A549 (cell line): ENCODE results near the gene TOR1B. TPM values are rescaled to one million over a fixed set of nuclear protein-coding genes. Genes with fewer than 3 reads are reported as not detected.
A peak's percentile ranks its signal among the peaks of the same experiment; 100 is the strongest.

ENCODE experiments used
- ATAC-seq, 2 experiments: fragments of 200-7000 bp in 1 of 2; fragments of >200 bp in 1 of 2; cut with Nextera tagmentation in 1 of 2; cut with Tn5 transposase in 1 of 2; 3 replicates each; pipeline versions ENCODE4 v1.8.0 to v1.9.1; 2018 to 2020; ENCODE audit warnings: mild to moderate bottlenecking in 1 of 2, moderate library complexity in 1 of 2
- CTCF ChIA-PET: fragments of 300-600 bp; sonication (Branson Sonifier 250); formaldehyde crosslinking; extraction: SDS; loops from one replicate; lab custom pipeline; 2021; ENCODE audit warnings: antibody characterized with exemption, inconsistent platforms; lab: Yijun Ruan, JAX
- POLR2A ChIA-PET: fragments of 350-600 bp; formaldehyde crosslinking; extraction: SDS; loops from one replicate; lab custom pipeline; 2021; ENCODE audit warnings: antibody characterized with exemption, inconsistent platforms; lab: Yijun Ruan, JAX
- DNase-seq, 2 experiments: peaks; one replicate each; pipeline versions ENCODE4 v3.0.0 to v3.0.0-alpha.2; 2011 to 2016; ENCODE audit warnings: low read depth in 1 of 2, low spot score in 1 of 2
- FAIRE-seq: peaks from 2 replicates; lab custom pipeline; 2011; peaks lifted over from hg19 to GRCh38; lab: Jason Lieb, UNC
- H3K27ac ChIP-seq, 2 experiments: fragments of >200 bp; sonication (Bioruptor Twin); formaldehyde crosslinking; 3 replicates each; pipeline ENCODE4 v1.5.1; 2016 to 2017
- H3K4me1 ChIP-seq: fragments of >200 bp; sonication (Bioruptor Twin); formaldehyde crosslinking; 3 replicates; pipeline ENCODE4 v1.6.1; 2016
- H3K4me2 ChIP-seq: fragments of >200 bp; sonication (Bioruptor Twin); formaldehyde crosslinking; 3 replicates; pipeline ENCODE4 v1.6.1; 2016
- H3K4me3 ChIP-seq: fragments of >200 bp; sonication (Bioruptor Twin); formaldehyde crosslinking; 3 replicates; pipeline ENCODE4 v1.5.1; 2016
- H3K9me3 ChIP-seq: fragments of >200 bp; sonication (Bioruptor Twin); formaldehyde crosslinking; 3 replicates; pipeline ENCODE4 v1.6.1; 2016
- CBX8 ChIP-seq: fragments of 200-600 bp; sonication (generic); IDR thresholded peaks from 2 replicates; pipeline ENCODE4 v1.6.1; 2016
- CHD2 ChIP-seq: fragments of 150-350 bp; IDR thresholded peaks from 2 replicates; pipeline ENCODE4 v1.6.1; 2014; ENCODE audit warnings: low read length; ENCODE audit not compliant: partially characterized antibody
- CHD4 ChIP-seq: fragments of 200-600 bp; sonication (generic); IDR thresholded peaks from 2 replicates; pipeline ENCODE4 v1.6.1; 2016; ENCODE audit warnings: antibody characterized with exemption, mild to moderate bottlenecking, borderline replicate concordance
- EP300 ChIP-seq, 2 experiments: fragments of >200 bp; sonication (Bioruptor Twin); formaldehyde crosslinking; IDR thresholded peaks; 2 replicates in 1 of 2; 3 replicates in 1 of 2; pipeline ENCODE4 v1.6.1; 2016 to 2017
- ESRRA ChIP-seq: fragments of 150-350 bp; IDR thresholded peaks from 2 replicates; pipeline ENCODE4 v1.6.1; 2014; ENCODE audit warnings: mild to moderate bottlenecking, low read length, borderline replicate concordance
- FOSB ChIP-seq: fragments of 250-450 bp; sonication (Bioruptor Pico); IDR thresholded peaks from 2 replicates; pipeline ENCODE4 v1.5.0; 2020; ENCODE audit warnings: mild to moderate bottlenecking, moderate library complexity
- FOXS1 ChIP-seq: fragments of 250-450 bp; sonication (Bioruptor Pico); IDR thresholded peaks from 2 replicates; pipeline ENCODE4 v1.5.0; 2020; ENCODE audit warnings: mild to moderate bottlenecking, moderate library complexity
- HOXA7 ChIP-seq: fragments of 250-450 bp; sonication (Bioruptor Pico); IDR thresholded peaks from 2 replicates; pipeline ENCODE4 v1.5.0; 2020; ENCODE audit warnings: mild to moderate bottlenecking, moderate library complexity
- HOXB13 ChIP-seq: fragments of 250-450 bp; sonication (Bioruptor Pico); IDR thresholded peaks from 2 replicates; pipeline ENCODE4 v1.5.0; 2020; ENCODE audit warnings: low read depth, mild to moderate bottlenecking, moderate library complexity
- HOXB5 ChIP-seq: fragments of 250-450 bp; sonication (Bioruptor Pico); IDR thresholded peaks from 2 replicates; pipeline ENCODE4 v1.5.0; 2020; ENCODE audit warnings: mild to moderate bottlenecking, moderate library complexity
- JUN ChIP-seq, 2 experiments: fragments of >200 bp; sonication (Bioruptor Twin); formaldehyde crosslinking; IDR thresholded peaks; 2 replicates in 1 of 2; 3 replicates in 1 of 2; pipeline ENCODE4 v1.6.1; 2016 to 2017
- JUNB ChIP-seq: fragments of >200 bp; sonication (Bioruptor Twin); formaldehyde crosslinking; IDR thresholded peaks from 2 replicates; pipeline ENCODE4 v1.6.1; 2016
- KDM5A ChIP-seq: fragments of 200-600 bp; sonication (generic); IDR thresholded peaks from 2 replicates; pipeline ENCODE4 v1.6.1; 2016; ENCODE audit warnings: antibody characterized with exemption, mild to moderate bottlenecking
- MAFK ChIP-seq: fragments of 450-650 bp; IDR thresholded peaks from 2 replicates; pipeline ENCODE4 v1.6.1; 2014; ENCODE audit not compliant: partially characterized antibody
- MAZ ChIP-seq: fragments of 150-350 bp; IDR thresholded peaks from 2 replicates; pipeline ENCODE4 v1.6.1; 2014; ENCODE audit warnings: antibody characterized with exemption, low read depth, low read length, borderline replicate concordance
- MYC ChIP-seq: IDR thresholded peaks from 2 replicates; pipeline ENCODE4 v1.6.1; 2012; ENCODE audit warnings: mild to moderate bottlenecking, inconsistent platforms, low read length, improper control_type of control experiment, borderline replicate concordance
- NFE2L2 ChIP-seq: fragments of 150-350 bp; conservative IDR thresholded peaks from 2 replicates; pipeline ENCODE4 v1.6.1; 2014; ENCODE audit warnings: low read length
- NR3C1 ChIP-seq: fragments of >200 bp; sonication (Bioruptor Twin); formaldehyde crosslinking; IDR thresholded peaks from 3 replicates; pipeline ENCODE4 v1.6.1; 2017
- POLR2A ChIP-seq: IDR thresholded peaks from 2 replicates; pipeline ENCODE4 v1.6.1; 2012; ENCODE audit warnings: mild to moderate bottlenecking, low read length
- POLR2AphosphoS2 ChIP-seq: conservative IDR thresholded peaks from 2 replicates; pipeline ENCODE4 v1.6.1; 2012; ENCODE audit warnings: low read length, improper control_type of control experiment, inconsistent platforms
- RAD21 ChIP-seq, 2 experiments: fragments of >200 bp in 1 of 2; sonication (Bioruptor Twin) in 1 of 2; formaldehyde crosslinking in 1 of 2; IDR thresholded peaks in 1 of 2; conservative IDR thresholded peaks in 1 of 2; 2 replicates in 1 of 2; 3 replicates in 1 of 2; pipeline ENCODE4 v1.6.1; 2012 to 2018; ENCODE audit warnings: inconsistent platforms in 1 of 2
- RARB ChIP-seq: fragments of 250-450 bp; sonication (Bioruptor Pico); IDR thresholded peaks from 2 replicates; pipeline ENCODE4 v1.8.0; 2021; ENCODE audit warnings: mild to moderate bottlenecking, moderate library complexity
- RCOR1 ChIP-seq: fragments of 150-350 bp; IDR thresholded peaks from 2 replicates; pipeline ENCODE4 v1.6.1; 2014; ENCODE audit warnings: antibody characterized with exemption, low read length, low read depth
- RNF2 ChIP-seq: fragments of 200-600 bp; sonication (generic); IDR thresholded peaks from 2 replicates; pipeline ENCODE4 v1.6.1; 2016; ENCODE audit warnings: low read depth, mild to moderate bottlenecking, antibody characterized with exemption, moderate library complexity, borderline replicate concordance
- SREBF2 ChIP-seq: fragments of 450-650 bp; IDR thresholded peaks from 2 replicates; pipeline ENCODE4 v1.6.1; 2014; ENCODE audit warnings: mild to moderate bottlenecking, moderate library complexity
- WGBS: methylation state at CpG from one replicate; pipeline ENCODE4 v1.1.6; 2017; ENCODE audit errors: missing lambda C conversion rate; 5-methylcytosine and 5-hydroxymethylcytosine counted together
- polyA plus RNA-seq, 4 experiments: library from polyadenylated mRNA; depleted of rRNA in 3 of 4; stranded (reverse); fragments of >200 nt; fragmentation: RNase III in 1 of 4; extraction: RNeasy Plus Mini Kit Qiagen cat#74134 plus additional on column Dnase treatment in 1 of 4; gene quantifications; 2 replicates in 3 of 4; 3 replicates in 1 of 4; pipeline ENCODE4 v1.2.3, GENCODE V29; 2011 to 2017
- TF ChIP-seq, protein P1 (sequence below): fragments of 450-650 bp; IDR thresholded peaks from 2 replicates; pipeline ENCODE4 v1.6.1; 2014; ENCODE audit warnings: antibody characterized with exemption
- TF ChIP-seq, protein P2 (sequence below): fragments of >200 bp; sonication (Bioruptor Twin); formaldehyde crosslinking; IDR thresholded peaks from 2 replicates; pipeline ENCODE4 v1.6.1; 2016
- TF ChIP-seq, protein P3 (sequence below): IDR thresholded peaks from 2 replicates; pipeline ENCODE4 v1.6.1; 2012
- TF ChIP-seq, protein P4 (sequence below): IDR thresholded peaks from 2 replicates; pipeline ENCODE4 v1.6.1; 2012; ENCODE audit warnings: low read depth, borderline replicate concordance

Gene TOR1B
- polyA plus RNA-seq, 2 of the 4 experiments (the other 2 are of a cell fraction), result 24.9 to 32.4 TPM

DNA sequence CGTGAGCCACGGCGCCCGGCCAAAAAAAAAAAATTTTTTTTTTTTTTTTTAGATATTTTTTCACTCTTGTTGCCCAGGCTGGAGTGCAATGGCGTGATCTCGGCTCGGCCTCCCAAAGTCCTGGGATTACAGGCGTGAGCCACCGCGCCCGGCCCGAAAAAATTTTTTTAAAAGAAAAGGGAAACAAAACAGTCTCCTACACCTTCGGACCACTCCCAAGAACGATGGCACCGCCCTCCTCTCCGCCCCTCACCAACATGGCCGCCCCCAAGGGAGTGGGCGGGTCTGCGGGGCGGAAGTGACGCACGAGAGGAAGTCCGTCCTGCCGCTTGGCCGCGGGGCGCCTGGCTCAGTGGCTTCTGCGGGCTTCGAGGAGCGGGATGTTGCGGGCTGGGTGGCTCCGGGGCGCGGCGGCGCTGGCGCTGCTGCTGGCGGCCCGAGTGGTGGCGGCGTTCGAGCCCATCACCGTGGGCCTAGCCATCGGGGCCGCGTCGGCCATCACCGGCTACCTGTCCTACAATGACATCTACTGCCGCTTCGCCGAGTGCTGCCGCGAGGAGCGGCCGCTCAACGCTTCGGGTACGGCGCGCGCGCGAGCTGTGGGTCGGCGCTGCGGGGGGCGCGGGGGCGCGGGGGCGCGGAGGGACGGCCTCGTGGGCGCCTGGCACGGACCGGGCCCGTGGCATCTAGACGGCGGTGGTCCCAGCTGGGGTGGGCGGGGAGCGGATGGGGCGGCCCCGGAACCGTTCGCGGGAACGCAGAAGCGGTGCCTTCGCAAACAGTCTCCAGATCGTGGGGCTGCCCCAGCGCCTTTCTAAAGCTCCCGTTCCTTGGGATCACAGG, at the start of gene TOR1B (continued):
- TF ChIP-seq RARB (CRISPR knock-in tag) (no peak), HOXB5 (CRISPR knock-in tag) (no peak), RCOR1 (no peak), ESRRA (no peak), JUNB (no peak), CHD4 (no peak), MAFK (no peak), POLR2A (peak; percentile 92), SREBF2 (no peak), CHD2 (no peak), KDM5A (no peak), FOSB (no peak), EP300 (IDR thresholded peaks at IDR 0.05) (no peak), JUN (IDR thresholded peaks at IDR 0.05) (peak; percentile 46 to 83; a peak in 3 of 5 replicates)
- TF ChIP-seq, protein P1, sequence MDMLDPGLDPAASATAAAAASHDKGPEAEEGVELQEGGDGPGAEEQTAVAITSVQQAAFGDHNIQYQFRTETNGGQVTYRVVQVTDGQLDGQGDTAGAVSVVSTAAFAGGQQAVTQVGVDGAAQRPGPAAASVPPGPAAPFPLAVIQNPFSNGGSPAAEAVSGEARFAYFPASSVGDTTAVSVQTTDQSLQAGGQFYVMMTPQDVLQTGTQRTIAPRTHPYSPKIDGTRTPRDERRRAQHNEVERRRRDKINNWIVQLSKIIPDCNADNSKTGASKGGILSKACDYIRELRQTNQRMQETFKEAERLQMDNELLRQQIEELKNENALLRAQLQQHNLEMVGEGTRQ, result no peak
- TF ChIP-seq, protein P2, sequence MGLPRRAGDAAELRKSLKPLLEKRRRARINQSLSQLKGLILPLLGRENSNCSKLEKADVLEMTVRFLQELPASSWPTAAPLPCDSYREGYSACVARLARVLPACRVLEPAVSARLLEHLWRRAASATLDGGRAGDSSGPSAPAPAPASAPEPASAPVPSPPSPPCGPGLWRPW, result no peak

DNA sequence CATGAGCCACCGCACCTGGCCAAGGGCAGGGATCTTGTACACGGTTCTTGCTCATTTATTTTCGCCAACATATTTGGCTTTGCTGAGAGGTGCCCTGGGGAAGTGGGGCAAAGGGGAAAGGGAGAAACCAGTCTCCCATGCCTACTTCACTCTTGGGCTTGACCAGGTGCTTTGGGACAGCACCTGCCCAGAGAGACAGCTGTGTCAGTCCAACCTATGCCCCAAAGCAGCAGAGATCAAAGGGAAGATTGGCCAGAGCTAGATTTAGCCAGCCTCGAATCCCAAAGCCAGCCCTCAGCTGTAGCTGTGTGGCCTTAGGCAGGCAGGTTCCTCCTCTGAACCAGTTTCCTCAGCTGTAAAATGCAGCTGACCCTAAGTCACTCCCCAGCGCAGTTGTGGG, 47.8 kb upstream of the TOR1B start:
- H3K4me1 ChIP-seq, result peaks cover 27% of the 10 kb centered on the region
- no peak overlapping the region for H3K27ac ChIP-seq
- FAIRE-seq (no peak), DNase-seq (no peak), ATAC-seq (no peak)
- ChIA-PET CTCF (interaction anchor here (1.0 to 12.3 kb wide), 6 partner anchors 13 to 113 kb away, joined by 3 to 161 read pairs (median 13); no protein-coding TSS in a partner anchor), POLR2A (interaction anchor here (0.6 to 1.6 kb wide), 2 partner anchors 22 to 349 kb away, joined by 3 to 11 read pairs; no protein-coding TSS in a partner anchor)
- H3K4me2 ChIP-seq, result no peak overlapping the region
- H3K4me3 ChIP-seq, result no peak overlapping the region
- 79% methylated on average over 5 of the region's 5 CpGs for WGBS
- H3K9me3 ChIP-seq, result no peaks in the 10 kb centered on the region
- TF ChIP-seq NR3C1 (no peak), MAZ (no peak), NFE2L2 (no peak), HOXB5 (CRISPR knock-in tag) (no peak), HOXA7 (CRISPR knock-in tag) (no peak), FOXS1 (no peak), CHD2 (no peak), RAD21 (conservative IDR thresholded peaks at IDR 0.05 in 1 of 2, IDR thresholded peaks at IDR 0.05 in 1 of 2) (no peak), HOXB13 (no peak), POLR2AphosphoS2 (no peak), ESRRA (no peak), MYC (no peak), RNF2 (no peak), CBX8 (no peak), POLR2A (no peak), EP300 (IDR thresholded peaks at IDR 0.05) (no peak), CHD4 (no peak)
- TF ChIP-seq, protein P3, sequence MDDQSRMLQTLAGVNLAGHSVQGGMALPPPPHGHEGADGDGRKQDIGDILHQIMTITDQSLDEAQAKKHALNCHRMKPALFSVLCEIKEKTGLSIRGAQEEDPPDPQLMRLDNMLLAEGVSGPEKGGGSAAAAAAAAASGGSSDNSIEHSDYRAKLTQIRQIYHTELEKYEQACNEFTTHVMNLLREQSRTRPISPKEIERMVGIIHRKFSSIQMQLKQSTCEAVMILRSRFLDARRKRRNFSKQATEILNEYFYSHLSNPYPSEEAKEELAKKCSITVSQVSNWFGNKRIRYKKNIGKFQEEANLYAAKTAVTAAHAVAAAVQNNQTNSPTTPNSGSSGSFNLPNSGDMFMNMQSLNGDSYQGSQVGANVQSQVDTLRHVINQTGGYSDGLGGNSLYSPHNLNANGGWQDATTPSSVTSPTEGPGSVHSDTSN, result no peak
- TF ChIP-seq, protein P4, sequence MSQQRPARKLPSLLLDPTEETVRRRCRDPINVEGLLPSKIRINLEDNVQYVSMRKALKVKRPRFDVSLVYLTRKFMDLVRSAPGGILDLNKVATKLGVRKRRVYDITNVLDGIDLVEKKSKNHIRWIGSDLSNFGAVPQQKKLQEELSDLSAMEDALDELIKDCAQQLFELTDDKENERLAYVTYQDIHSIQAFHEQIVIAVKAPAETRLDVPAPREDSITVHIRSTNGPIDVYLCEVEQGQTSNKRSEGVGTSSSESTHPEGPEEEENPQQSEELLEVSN, result no peak
